NCI-H524 (cell line): ENCODE measurements around the gene RIC8A.

Source experiments
- DNase-seq, 2 experiments: peaks; one replicate each; lab custom pipeline; 2025; lab: John Stamatoyannopoulos, UW

The RIC8A gene

GRCh38 chr11:244376-244775 is 36.9 kb downstream of the RIC8A start:
- DNase-seq: no peak

- DNase-seq: no peak
These were observed 41.6 kb downstream of the RIC8A start for GRCh38 chr11:249062-249461.

- no peak for DNase-seq
These were observed 42.8 kb downstream of the RIC8A start for GRCh38 chr11:250274-250673.

- peak in 1 of 2 experiments; percentile 21 for DNase-seq
These were observed 43.3 kb downstream of the RIC8A start for GRCh38 chr11:250740-251299.

- DNase-seq: peak in 1 of 2 experiments; percentile 19
These were observed 44.0 kb downstream of the RIC8A start for GRCh38 chr11:251550-251949.

GRCh38 chr11:252666-253065 is 45.2 kb downstream of the RIC8A start:
- DNase-seq: no peak

GRCh38 chr11:253160-253885 is 45.8 kb downstream of the RIC8A start:
- no peak for DNase-seq

GRCh38 chr11:253886-254270 is 46.4 kb downstream of the RIC8A start:
- DNase-seq: no peak

- DNase-seq: no peak
These were observed 47.7 kb downstream of the RIC8A start for GRCh38 chr11:255176-255575.

GRCh38 chr11:255816-256215 is 48.3 kb downstream of the RIC8A start:
- DNase-seq: no peak

- no peak for DNase-seq
These were observed 49.6 kb downstream of the RIC8A start for GRCh38 chr11:256952-257737.

- no peak for DNase-seq
These were observed 50.4 kb downstream of the RIC8A start for GRCh38 chr11:257766-258493.

- no peak for DNase-seq
These were observed 51.9 kb downstream of the RIC8A start for GRCh38 chr11:259413-259812.

GRCh38 chr11:261624-262023 is 54.1 kb downstream of the RIC8A start:
- no peak for DNase-seq
